Measurements from ENCODE around the gene CGA.
A peak's percentile ranks its signal among the peaks of the same experiment; 100 is the strongest.
"Not testable (repeated sequence)": the region's sequence is repeated elsewhere in the genome, so short reads cannot be mapped to it uniquely, and the experiment has no call there.

CGA gene

GRCh38 chr6:87095087-87095509 is at the start of gene CGA:
TSS of gene CGA (minus strand) at chr6:87095106. CDS start at chr6:87088200, 6,906 bp downstream.
- no peak for DNase-seq

GRCh38 chr6:87139927-87140326 is 45.0 kb upstream of the CGA start:
- DNase-seq: not testable (repeated sequence)

- peak in 1 of 2 donors; percentile 53 for DNase-seq
Observed at GRCh38 chr6:87139236-87139635, 44.3 kb upstream of the CGA start.

- no peak for DNase-seq
Observed at GRCh38 chr6:87136963-87137362, 42.1 kb upstream of the CGA start.

- no peak for DNase-seq
Observed at GRCh38 chr6:87127737-87128136, 32.8 kb upstream of the CGA start.

GRCh38 chr6:87126501-87126900 is 31.6 kb upstream of the CGA start:
- DNase-seq: no peak

GRCh38 chr6:87124074-87124473 is 29.2 kb upstream of the CGA start:
- no peak for DNase-seq

GRCh38 chr6:87122477-87122876 is 27.6 kb upstream of the CGA start:
- DNase-seq: no peak

GRCh38 chr6:87118054-87118453 is 23.1 kb upstream of the CGA start:
- DNase-seq: no peak

- no peak for DNase-seq
Observed at GRCh38 chr6:87116922-87117321, 22.0 kb upstream of the CGA start.

GRCh38 chr6:87115402-87116135 is 20.7 kb upstream of the CGA start:
- no peak for DNase-seq

GRCh38 chr6:87110636-87111035 is 15.7 kb upstream of the CGA start:
- DNase-seq: no peak

GRCh38 chr6:87105823-87106222 is 10.9 kb upstream of the CGA start:
- no peak for DNase-seq

GRCh38 chr6:87104667-87105066 is 9.8 kb upstream of the CGA start:
- DNase-seq: peak in 1 of 2 donors; percentile 7

GRCh38 chr6:87103977-87104601 is 9.2 kb upstream of the CGA start:
- DNase-seq: no peak

- no peak for DNase-seq
Observed at GRCh38 chr6:87102151-87102621, 7.3 kb upstream of the CGA start.

- DNase-seq: no peak
Observed at GRCh38 chr6:87101067-87101466, 6.2 kb upstream of the CGA start.

GRCh38 chr6:87100216-87100615 is 5.3 kb upstream of the CGA start:
- DNase-seq: no peak

GRCh38 chr6:87099472-87099871 is 4.6 kb upstream of the CGA start:
- no peak for DNase-seq

- DNase-seq: no peak
Observed at GRCh38 chr6:87094576-87094975, 330 bp downstream of the CGA start.

GRCh38 chr6:87093651-87094050 is 1.3 kb downstream of the CGA start:
- no peak for DNase-seq

GRCh38 chr6:87093199-87093598 is 1.7 kb downstream of the CGA start:
- DNase-seq: no peak

- no peak for DNase-seq
Observed at GRCh38 chr6:87092435-87092834, 2.5 kb downstream of the CGA start.

- no peak for DNase-seq
Observed at GRCh38 chr6:87089135-87089534, 5.8 kb downstream of the CGA start.

GRCh38 chr6:87088076-87088475 is 6.8 kb downstream of the CGA start:
- no peak for DNase-seq

All from stimulated activated CD4-positive, alpha-beta T cell treated with anti-CD3 and anti-CD28 coated beads, Interleukin-2, amount 100 ng/mL, for 24 hours (primary cell).